DOHH2 (cell line): ENCODE data around the gene TAF5L.
"Not testable (repeated sequence)": the region's sequence is repeated elsewhere in the genome, so short reads cannot be mapped to it uniquely, and the experiment has no call there.

Experiments used
- EZH2phosphoT487 ChIP-seq: fragments of 200-600 bp; sonication (generic); IDR thresholded peaks from 2 replicates; pipeline ENCODE4 v1.6.1; 2017; ENCODE audit warnings: borderline replicate concordance, mild to moderate bottlenecking, antibody characterized with exemption, low read length, moderate library complexity, mixed read lengths
- TF ChIP-seq, protein P1 (sequence below): fragments of 200-600 bp; sonication (generic); IDR thresholded peaks from one replicate; pipeline ENCODE4 v1.5.1; 2014; ENCODE audit warnings: antibody characterized with exemption, mild to moderate bottlenecking, low read depth, low read length; ENCODE audit not compliant: poor library complexity, severe bottlenecking

DNA sequence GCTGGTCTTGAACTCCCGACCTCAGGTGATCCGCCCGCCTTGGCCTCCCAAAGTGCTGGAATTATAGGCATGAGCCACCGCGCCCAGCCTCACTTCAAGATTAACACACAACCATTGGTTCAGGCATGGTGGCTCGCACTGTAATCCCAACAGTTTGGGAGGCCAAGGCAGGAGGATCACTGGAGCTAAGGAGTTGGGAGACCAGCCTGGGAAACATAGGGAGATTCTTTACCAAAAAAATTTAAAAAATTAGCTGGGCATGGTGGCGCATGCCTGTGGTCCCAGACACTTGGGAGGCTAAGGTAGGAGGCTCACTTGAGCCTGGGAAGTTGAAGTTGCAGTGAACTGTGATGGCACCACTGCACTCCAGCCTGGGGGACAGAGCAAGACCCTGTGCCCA, 30.0 kb downstream of the TAF5L start:
- TF ChIP-seq, protein P1, sequence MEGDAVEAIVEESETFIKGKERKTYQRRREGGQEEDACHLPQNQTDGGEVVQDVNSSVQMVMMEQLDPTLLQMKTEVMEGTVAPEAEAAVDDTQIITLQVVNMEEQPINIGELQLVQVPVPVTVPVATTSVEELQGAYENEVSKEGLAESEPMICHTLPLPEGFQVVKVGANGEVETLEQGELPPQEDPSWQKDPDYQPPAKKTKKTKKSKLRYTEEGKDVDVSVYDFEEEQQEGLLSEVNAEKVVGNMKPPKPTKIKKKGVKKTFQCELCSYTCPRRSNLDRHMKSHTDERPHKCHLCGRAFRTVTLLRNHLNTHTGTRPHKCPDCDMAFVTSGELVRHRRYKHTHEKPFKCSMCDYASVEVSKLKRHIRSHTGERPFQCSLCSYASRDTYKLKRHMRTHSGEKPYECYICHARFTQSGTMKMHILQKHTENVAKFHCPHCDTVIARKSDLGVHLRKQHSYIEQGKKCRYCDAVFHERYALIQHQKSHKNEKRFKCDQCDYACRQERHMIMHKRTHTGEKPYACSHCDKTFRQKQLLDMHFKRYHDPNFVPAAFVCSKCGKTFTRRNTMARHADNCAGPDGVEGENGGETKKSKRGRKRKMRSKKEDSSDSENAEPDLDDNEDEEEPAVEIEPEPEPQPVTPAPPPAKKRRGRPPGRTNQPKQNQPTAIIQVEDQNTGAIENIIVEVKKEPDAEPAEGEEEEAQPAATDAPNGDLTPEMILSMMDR: not testable (repeated sequence)
- not testable (repeated sequence) for TF ChIP-seq EZH2phosphoT487
